HepG2 (cell line): Measurements from ENCODE around the gene AQP11. TPM values are rescaled to one million over a fixed set of nuclear protein-coding genes. Genes with fewer than 3 reads are reported as not detected.

Experiments used
- DBP ChIP-seq: sonication (generic); formaldehyde crosslinking; IDR thresholded peaks from 2 replicates; pipeline ENCODE4 v1.4.0; 2020; ENCODE audit warnings: missing genetic modification reagents; ENCODE audit errors: not compliant biosample characterization
- FOSL2 ChIP-seq: sonication (generic); formaldehyde crosslinking; IDR thresholded peaks from 2 replicates; pipeline ENCODE4 v1.4.0; 2020; ENCODE audit warnings: missing genetic modification reagents
- FOXO1 ChIP-seq: sonication (generic); formaldehyde crosslinking; IDR thresholded peaks from 2 replicates; pipeline ENCODE4 v1.4.0; 2020; ENCODE audit warnings: missing genetic modification reagents
- HIVEP1 ChIP-seq: sonication (generic); formaldehyde crosslinking; IDR thresholded peaks from 2 replicates; pipeline ENCODE4 v1.4.0; 2020; ENCODE audit warnings: mild to moderate bottlenecking, missing genetic modification reagents
- HNRNPLL ChIP-seq: fragments of 200-400 bp; formaldehyde crosslinking; IDR thresholded peaks from 2 replicates; pipeline ENCODE4 v1.6.1; 2017; ENCODE audit warnings: mild to moderate bottlenecking, low read depth, low read length; ENCODE audit not compliant: poor library complexity, severe bottlenecking
- IKZF4 ChIP-seq: sonication (generic); formaldehyde crosslinking; IDR thresholded peaks from 2 replicates; pipeline ENCODE4 v1.5.1; 2020; ENCODE audit warnings: borderline replicate concordance, mild to moderate bottlenecking, low read depth, missing genetic modification reagents; ENCODE audit errors: not compliant biosample characterization
- MAFK ChIP-seq, 2 experiments: IDR thresholded peaks in 1 of 2; conservative IDR thresholded peaks in 1 of 2; 2 replicates each; pipeline ENCODE4 v1.6.1; 2011; ENCODE audit warnings: improper control_type of control experiment in 2 of 2, low read length in 2 of 2
- MXD4 ChIP-seq: IDR thresholded peaks from 2 replicates; pipeline ENCODE4 v1.6.1; 2016; ENCODE audit warnings: mild to moderate bottlenecking, missing biosample characterization, missing genetic modification reagents
- SNRNP70 ChIP-seq: fragments of 200-400 bp; formaldehyde crosslinking; IDR thresholded peaks from 2 replicates; pipeline ENCODE4 v1.6.1; 2017; ENCODE audit warnings: mild to moderate bottlenecking, low read depth, low read length, moderate library complexity
- ZBTB21 ChIP-seq: sonication (generic); formaldehyde crosslinking; IDR thresholded peaks from 2 replicates; pipeline ENCODE4 v1.4.0; 2020; ENCODE audit warnings: missing genetic modification reagents
- ZFP37 ChIP-seq: sonication (generic); formaldehyde crosslinking; IDR thresholded peaks from 2 replicates; pipeline ENCODE4 v1.4.0; 2020; ENCODE audit warnings: missing genetic modification reagents, borderline replicate concordance
- ZMAT5 ChIP-seq: sonication (generic); formaldehyde crosslinking; IDR thresholded peaks from 2 replicates; pipeline ENCODE4 v1.5.0; 2020; ENCODE audit warnings: mild to moderate bottlenecking, low read depth, missing genetic modification reagents, borderline replicate concordance
- ZMYM4 ChIP-seq: sonication (generic); formaldehyde crosslinking; IDR thresholded peaks from 2 replicates; pipeline ENCODE4 v1.8.1; 2023; ENCODE audit warnings: mild to moderate bottlenecking, missing genetic modification reagents
- ZNF142 ChIP-seq: sonication (generic); formaldehyde crosslinking; IDR thresholded peaks from 2 replicates; pipeline ENCODE4 v1.4.0; 2020; ENCODE audit warnings: missing genetic modification reagents
- ZNF235 ChIP-seq: sonication (generic); formaldehyde crosslinking; IDR thresholded peaks from 2 replicates; pipeline ENCODE4 v1.8.1; 2023; ENCODE audit warnings: mild to moderate bottlenecking, missing genetic modification reagents, borderline replicate concordance
- ZNF3 ChIP-seq: IDR thresholded peaks from 2 replicates; pipeline ENCODE4 v1.7.0; 2017; ENCODE audit warnings: inconsistent platforms
- ZNF543 ChIP-seq: sonication (generic); formaldehyde crosslinking; IDR thresholded peaks from 2 replicates; pipeline ENCODE4 v1.4.0; 2020; ENCODE audit warnings: mild to moderate bottlenecking, missing genetic modification reagents
- ZNF576 ChIP-seq: sonication (generic); formaldehyde crosslinking; IDR thresholded peaks from 2 replicates; pipeline ENCODE4 v1.4.0; 2020; ENCODE audit warnings: mild to moderate bottlenecking, missing genetic modification reagents
- ZNF644 ChIP-seq: IDR thresholded peaks from 2 replicates; pipeline ENCODE4 v1.6.1; 2016; ENCODE audit warnings: low read depth
- ZNF691 ChIP-seq: sonication (generic); formaldehyde crosslinking; IDR thresholded peaks from 2 replicates; pipeline ENCODE4 v1.4.0; 2020; ENCODE audit warnings: missing genetic modification reagents, low read depth, mild to moderate bottlenecking, borderline replicate concordance
- ZNF720 ChIP-seq: sonication (generic); formaldehyde crosslinking; IDR thresholded peaks from 2 replicates; pipeline ENCODE4 v1.4.0; 2020; ENCODE audit warnings: missing genetic modification reagents
- ZSCAN30 ChIP-seq: sonication (generic); formaldehyde crosslinking; IDR thresholded peaks from 2 replicates; pipeline ENCODE4 v1.5.0; 2020; ENCODE audit warnings: mild to moderate bottlenecking, missing genetic modification reagents
- polyA plus RNA-seq, 8 experiments: library from polyadenylated mRNA; depleted of rRNA in 3 of 8; stranded (reverse) in 7 of 8; unstranded in 1 of 8; fragments of >200 nt; fragmentation: Illumina TruSeq in 4 of 8; extraction: Trizol in 4 of 8; gene quantifications; 2 replicates each; pipeline versions ENCODE4 v1.2.1 to v1.2.3, GENCODE V29; 2011 to 2016; ENCODE audit warnings: low read depth in 4 of 8, missing spikeins in 1 of 8, mixed read lengths in 1 of 8; ENCODE audit not compliant: insufficient read depth in 1 of 8
- total RNA-seq, 5 experiments: library from RNA; depleted of rRNA; stranded (reverse); fragments of >200 nt; fragmentation: Illumina TruSeq; extraction: Trizol; gene quantifications; 2 replicates each; pipeline ENCODE4 v1.2.3, GENCODE V29; 2016; ENCODE audit warnings: low read depth in 1 of 5

Gene AQP11
- total and polyA plus RNA-seq, 2 of the 13 experiments (the other 11 are each of a cell fraction or from before 2014, with no cell fraction given), result 10.4 to 15.3 TPM

GRCh38 chr11:77589521-77590193, at the start of gene AQP11 (continued):
- TF ChIP-seq ZMYM4 (CRISPR knock-in tag), result peak; percentile 81
- peak; percentile 93 for TF ChIP-seq HNRNPLL
- TF ChIP-seq FOSL2 (CRISPR knock-in tag), result no peak
- TF ChIP-seq ZNF691 (CRISPR knock-in tag), result peak; percentile 76
- TF ChIP-seq ZMAT5, result no peak
- peak; percentile 64; the same call in 1 of the 2 replicates for TF ChIP-seq ZNF142 (CRISPR knock-in tag)
- TF ChIP-seq ZNF644 (CRISPR knock-in tag), result no peak
- TF ChIP-seq ZNF543 (CRISPR knock-in tag), result 0 out of 2 replicates have a peak, but pooled peaks have one; percentile 50
- TF ChIP-seq ZNF3 (CRISPR knock-in tag), result no peak
- no peak for TF ChIP-seq ZFP37 (CRISPR knock-in tag)
- peak; percentile 93 for TF ChIP-seq HIVEP1 (CRISPR knock-in tag)
- TF ChIP-seq FOXO1 (CRISPR knock-in tag), result peak; percentile 44; the same call in 1 of the 2 replicates
- TF ChIP-seq MAFK (conservative IDR thresholded peaks at IDR 0.05 in 1 of 2, IDR thresholded peaks at IDR 0.05 in 1 of 2; ENCODE audit: low read length in 2 of 2), result no peak
- TF ChIP-seq MXD4, result peak; percentile 22; the same call in 1 of the 2 replicates
- TF ChIP-seq ZNF235, result peak; percentile 95; the same call in 1 of the 2 replicates
- TF ChIP-seq SNRNP70, result no peak
- TF ChIP-seq ZNF720 (CRISPR knock-in tag), result no peak
- TF ChIP-seq ZBTB21, result no peak
- peak; percentile 19 for TF ChIP-seq IKZF4
- no peak for TF ChIP-seq DBP (CRISPR knock-in tag)
- peak; percentile 80; the same call in 1 of the 2 replicates for TF ChIP-seq ZNF576
- no peak for TF ChIP-seq ZSCAN30 (CRISPR knock-in tag)
